T47D (cell line): ENCODE results near the gene ZNF691.
A peak's percentile ranks its signal among the peaks of the same experiment; 100 is the strongest.
"Not testable (repeated sequence)": the region's sequence is repeated elsewhere in the genome, so short reads cannot be mapped to it uniquely, and the experiment has no call there.

Source experiments
- DNase-seq, 2 experiments: peaks; one replicate each; pipeline versions ENCODE4 v3.0.0 to v3.0.0-alpha.2; 2011 to 2012; ENCODE audit warnings: low read depth in 1 of 2, low spot score in 1 of 2
- JUND ChIP-seq: IDR thresholded peaks from 2 replicates; pipeline ENCODE4 v1.6.1; 2012; ENCODE audit warnings: low read depth
- in situ Hi-C: cut with HindIII; loops from 2 replicates; pipeline ENCODE4 v1.10.0; 2016; ENCODE audit warnings: low sequenced_read_pairs, low pct_unique_long_range_greater_than_20kb

Gene ZNF691, protein sequence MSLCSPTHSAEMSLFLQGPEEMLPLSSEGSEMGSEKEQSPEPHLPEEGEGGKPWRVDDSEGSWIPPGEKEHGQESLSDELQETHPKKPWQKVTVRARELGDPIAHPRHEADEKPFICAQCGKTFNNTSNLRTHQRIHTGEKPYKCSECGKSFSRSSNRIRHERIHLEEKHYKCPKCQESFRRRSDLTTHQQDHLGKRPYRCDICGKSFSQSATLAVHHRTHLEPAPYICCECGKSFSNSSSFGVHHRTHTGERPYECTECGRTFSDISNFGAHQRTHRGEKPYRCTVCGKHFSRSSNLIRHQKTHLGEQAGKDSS

DNA sequence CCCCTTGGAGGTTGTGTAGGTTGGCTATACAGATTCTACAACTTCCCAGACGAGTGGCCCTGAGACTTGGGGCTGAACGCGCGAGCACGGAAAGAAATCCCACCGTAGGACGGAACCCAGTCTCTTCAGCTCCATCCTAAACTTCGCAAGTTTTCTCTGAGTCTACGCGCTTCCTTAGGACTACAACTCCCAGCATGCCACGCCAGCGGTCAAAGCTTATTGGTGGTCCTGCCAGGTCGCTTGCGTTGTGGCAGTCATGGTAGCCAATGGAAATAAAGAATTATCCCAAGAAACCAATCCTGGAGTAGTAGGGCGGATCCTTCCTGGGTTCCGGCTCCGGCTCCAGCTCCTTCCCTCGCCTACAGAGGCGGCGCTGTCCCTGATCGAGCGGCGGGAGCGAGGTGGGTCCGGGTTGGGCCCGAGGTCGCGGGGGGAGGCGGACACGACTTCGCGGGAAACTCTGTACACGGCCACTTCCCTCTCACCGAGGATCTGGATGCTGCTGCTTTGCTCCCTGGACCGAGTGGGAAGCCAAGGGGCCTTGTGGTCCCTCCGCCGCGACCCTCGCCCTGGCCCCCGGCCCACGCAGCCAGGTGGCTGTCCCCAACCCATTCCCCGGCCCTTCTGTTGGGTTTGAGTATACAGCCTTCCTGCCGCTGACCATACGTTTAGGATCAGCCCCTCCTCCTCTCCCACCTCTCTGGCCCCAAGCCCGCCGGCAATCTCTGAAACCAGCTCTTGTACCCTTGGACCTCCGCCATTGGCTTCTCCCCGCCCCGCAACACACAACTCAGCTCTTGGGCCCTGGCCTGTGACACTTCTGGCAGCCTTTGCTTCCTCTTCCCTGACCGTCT lies at the start of gene ZNF691:
Gene ZNF691, plus strand, starts transcription at position 357 of the 854 bp plus-strand sequence. CDS start 3,046 bp downstream, outside the sequence.
- DNase-seq: peak; percentile 90 to 96
- TF ChIP-seq JUND: no peak
- in situ Hi-C loops: no loop called here

DNA sequence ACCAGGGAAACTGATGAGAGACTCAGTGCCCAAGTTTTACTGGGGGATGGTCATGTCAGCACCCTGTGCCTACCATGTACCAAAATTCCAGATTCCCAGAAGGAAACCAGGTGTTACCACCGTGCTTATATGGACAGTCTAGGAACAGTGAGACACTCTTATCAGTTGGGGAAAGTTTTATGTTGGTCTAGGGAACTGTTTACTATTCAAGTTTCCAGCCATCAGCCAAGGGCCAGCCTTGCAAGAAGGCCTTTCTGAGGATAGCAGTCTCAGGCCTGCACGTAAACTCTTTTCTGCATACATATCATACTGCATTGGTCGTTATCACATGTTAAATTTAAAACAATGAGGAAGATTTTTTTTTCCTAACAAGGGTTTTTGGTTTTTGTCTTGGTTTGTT lies 49.0 kb upstream of the ZNF691 start:
- DNase-seq: no peak
- in situ Hi-C loops: no loop called here
- no peak for TF ChIP-seq JUND

- no peak for DNase-seq
- no peak for TF ChIP-seq JUND
- in situ Hi-C loops: no loop called here
These were observed 48.4 kb upstream of the ZNF691 start for GRCh38 chr1:42797979-42798378.

DNA sequence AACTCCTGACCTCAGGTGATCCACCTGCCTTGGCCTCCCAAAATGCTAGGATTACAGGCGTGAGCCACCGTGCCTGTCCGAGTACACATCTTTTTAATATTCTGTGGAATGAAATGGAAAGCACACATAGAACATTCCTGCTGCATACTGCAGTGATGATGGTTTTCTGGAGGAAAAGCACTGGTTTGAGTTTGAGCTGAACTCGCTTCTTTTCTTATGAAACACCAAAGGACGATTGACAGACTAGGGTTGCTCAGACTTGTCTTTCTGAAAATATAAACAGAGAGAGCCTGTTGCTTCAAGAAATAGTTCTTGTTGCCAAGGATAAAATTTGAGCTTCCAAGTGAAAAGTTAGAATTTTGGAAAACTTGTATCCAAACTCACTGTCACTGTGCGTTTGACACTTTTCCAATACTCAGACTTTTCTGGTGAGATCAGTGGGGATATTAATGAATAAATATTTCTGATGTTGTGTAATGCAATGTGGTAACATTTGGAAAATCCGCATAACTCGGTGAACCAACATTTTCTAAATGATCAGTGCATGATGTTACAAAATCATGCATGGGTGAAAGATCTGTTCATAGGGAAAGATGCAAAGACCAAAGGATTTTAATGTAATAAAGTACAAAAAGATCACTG lies 44.5 kb upstream of the ZNF691 start:
- TF ChIP-seq JUND: no peak
- in situ Hi-C loops: no loop called here
- DNase-seq: no peak

GRCh38 chr1:42806171-42806570 lies 40.2 kb upstream of the ZNF691 start:
- in situ Hi-C loops: no loop called here
- TF ChIP-seq JUND: no peak
- no peak for DNase-seq

- in situ Hi-C loops: no loop called here
- no peak for TF ChIP-seq JUND
- DNase-seq: no peak
These were observed 39.8 kb upstream of the ZNF691 start for GRCh38 chr1:42806593-42806992.

DNA sequence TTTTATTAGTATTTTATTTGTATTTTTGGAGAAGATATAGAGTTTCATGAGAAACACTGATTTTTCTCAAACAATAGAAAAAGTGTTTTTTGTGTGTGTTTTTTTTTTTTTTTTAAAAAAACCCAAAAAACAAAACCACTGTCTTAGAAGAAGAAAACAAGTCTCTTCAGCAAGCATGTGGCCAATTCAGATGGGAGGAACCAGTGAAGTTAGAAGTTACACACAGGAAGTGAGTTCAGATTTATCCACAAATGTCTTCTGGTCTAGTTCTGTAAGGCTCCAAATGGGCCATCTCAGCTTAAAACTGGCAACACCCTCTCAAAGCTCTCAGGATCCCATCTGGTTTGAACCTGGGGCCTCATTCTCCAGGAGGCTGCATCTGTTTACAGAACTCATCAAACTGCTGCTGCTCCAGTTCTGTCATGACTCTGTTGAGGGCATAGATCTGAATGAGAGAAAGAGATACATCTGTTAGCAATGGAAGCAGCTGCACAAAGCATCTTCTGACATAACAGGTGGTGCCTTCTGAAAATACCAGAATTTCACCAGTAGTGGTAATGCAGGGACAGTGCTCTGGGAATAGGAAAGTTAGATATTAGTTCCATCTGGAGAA lies 39.3 kb upstream of the ZNF691 start:
- DNase-seq: no peak
- in situ Hi-C loops: no loop called here
- TF ChIP-seq JUND: no peak

DNA sequence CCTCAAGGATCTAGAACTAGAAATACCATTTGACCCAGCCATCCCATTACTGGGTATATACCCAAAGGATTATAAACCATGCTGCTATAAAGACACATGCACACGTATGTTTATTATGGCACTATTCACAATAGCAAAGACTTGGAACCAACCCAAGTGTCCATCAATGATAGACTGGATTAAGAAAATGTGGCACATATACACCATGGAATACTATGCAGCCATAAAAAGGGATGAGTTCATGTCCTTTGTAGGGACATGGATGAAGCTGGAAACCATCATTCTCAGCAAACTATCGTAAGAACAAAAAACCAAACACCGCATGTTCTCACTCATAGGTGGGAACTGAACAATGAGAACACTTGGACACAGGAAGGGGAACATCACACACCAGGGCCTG lies 31.6 kb upstream of the ZNF691 start:
- DNase-seq, in situ Hi-C loops: not testable (repeated sequence)

DNA sequence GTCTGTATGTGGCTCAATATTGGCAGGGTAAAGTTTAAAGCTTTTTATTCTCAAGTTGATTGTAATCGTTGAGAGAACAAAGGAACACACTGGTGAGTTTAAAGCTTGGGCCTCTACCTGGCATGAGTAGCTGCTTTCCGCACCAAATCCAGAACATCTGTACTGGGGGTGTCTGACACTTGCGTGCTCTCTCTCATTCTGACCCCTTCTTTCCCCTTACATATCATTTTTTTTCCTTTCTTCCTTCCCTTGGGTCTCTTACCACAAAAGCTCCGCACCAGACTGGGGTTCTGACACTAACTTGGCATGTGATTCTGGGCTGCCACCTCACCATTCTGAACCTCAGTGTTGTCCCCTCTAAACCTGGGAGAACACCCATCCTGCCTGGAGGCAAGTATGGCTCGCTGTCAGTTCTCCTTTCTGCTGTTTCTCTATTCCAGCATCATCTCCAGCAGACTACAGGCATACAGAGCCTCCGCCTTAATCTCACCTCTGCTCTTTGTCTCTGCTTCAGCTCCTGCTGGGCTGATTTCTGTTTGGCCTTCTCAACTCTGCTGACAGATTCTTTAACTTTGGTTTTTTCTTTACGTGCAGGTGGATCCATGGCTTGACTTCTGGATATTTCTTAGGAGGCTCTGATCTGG lies 30.4 kb upstream of the ZNF691 start:
- in situ Hi-C loops: no loop called here
- TF ChIP-seq JUND: no peak
- peak in 1 of 2 experiments; percentile 2 for DNase-seq

GRCh38 chr1:42816585-42817439 lies 29.6 kb upstream of the ZNF691 start, which contains the start of the genes ERMAP and SVBP:
Gene ERMAP (plus strand): TSS chr1:42817122. CDS start chr1:42830449, 13,327 bp downstream.
Gene SVBP (minus strand): TSS chr1:42817397. CDS start chr1:42816544, 853 bp downstream.
- no peak for TF ChIP-seq JUND
- DNase-seq: peak; percentile 78 to 85
- in situ Hi-C loops: no loop called here

DNA sequence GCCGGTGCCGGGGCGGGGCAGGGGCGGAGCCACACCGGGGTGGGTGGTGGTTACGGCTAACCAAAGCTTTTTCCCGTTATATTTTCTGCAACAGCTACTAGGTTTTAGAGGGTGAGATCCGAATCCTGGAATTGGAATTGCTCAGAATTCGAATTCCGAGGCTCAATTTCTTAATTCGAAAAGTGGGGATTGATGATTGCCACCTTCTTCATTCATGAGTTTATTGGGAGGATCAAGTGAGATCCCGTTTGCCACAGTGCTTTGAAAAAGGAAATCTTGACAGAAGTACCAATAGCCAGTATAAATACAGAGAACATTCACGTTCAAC lies 29.0 kb upstream of the ZNF691 start:
- in situ Hi-C loops: no loop called here
- TF ChIP-seq JUND: no peak
- no peak for DNase-seq
